Naive thymus-derived CD8-positive, alpha-beta T cell (primary cell): ENCODE data around the gene LEFTY1. TPM values are rescaled to one million over a fixed set of nuclear protein-coding genes. Genes with fewer than 3 reads are reported as not detected.

Source experiments
- ATAC-seq, 2 donors: fragments of 150-1000 bp; cut with Tn5 transposase in 1 of 2; sonication (Bioruptor Pico), chemical (Tn5 transposase) in 1 of 2; 1 replicate in 1 of 2; 2 replicates in 1 of 2; pipeline ENCODE4 v1.10.0; 2021; ENCODE audit warnings: mild to moderate bottlenecking in 2 of 2, moderate library complexity in 2 of 2
- POLR2A ChIA-PET: fragments of 350-600 bp; sonication (Branson Sonifier 250); formaldehyde crosslinking; loops from one replicate; lab custom pipeline; 2021; ENCODE audit warnings: antibody characterized with exemption; lab: Charles Lee
- DNase-seq, 10 donors: peaks; one replicate each; pipeline versions ENCODE4 v3.0.0 to v3.0.0-alpha.2; 2020 to 2022
- H3K27ac Mint-ChIP-seq, 10 donors: one replicate each; pipeline ENCODE4 v1.8.0; 2020 to 2022; ENCODE audit warnings: mild to moderate bottlenecking in 10 of 10, mixed read lengths in 10 of 10, moderate library complexity in 4 of 10, inconsistent platforms in 1 of 10
- H3K27me3 Mint-ChIP-seq, 5 donors: one replicate each; pipeline ENCODE4 v1.8.0; 2021 to 2022; ENCODE audit warnings: mixed read lengths in 5 of 5
- H3K36me3 Mint-ChIP-seq, 3 donors: one replicate each; pipeline ENCODE4 v1.8.0; 2020 to 2022; ENCODE audit warnings: mixed read lengths in 3 of 3, mild to moderate bottlenecking in 2 of 3, inconsistent platforms in 1 of 3
- H3K4me1 Mint-ChIP-seq, 4 donors: one replicate each; pipeline ENCODE4 v1.8.0; 2021 to 2022; ENCODE audit warnings: mixed read lengths in 4 of 4
- H3K4me3 Mint-ChIP-seq, 10 donors: one replicate each; pipeline ENCODE4 v1.8.0; 2020 to 2022; ENCODE audit warnings: mild to moderate bottlenecking in 10 of 10, mixed read lengths in 10 of 10, moderate library complexity in 6 of 10, inconsistent platforms in 1 of 10
- H3K9me3 Mint-ChIP-seq, 9 donors: one replicate each; pipeline ENCODE4 v1.8.0; 2020 to 2022; ENCODE audit warnings: mixed read lengths in 9 of 9, mild to moderate bottlenecking in 3 of 9, inconsistent platforms in 1 of 9, moderate library complexity in 1 of 9
- polyA plus RNA-seq, 3 donors: library from polyadenylated mRNA; unstranded; fragments of 300-500 nt; fragmentation: Illumina TruSeq; gene quantifications; one replicate each; pipeline ENCODE4 v1.2.3, GENCODE V29; 2021
- total RNA-seq, 8 experiments: library from RNA in 2 of 8; stranded (reverse) in 2 of 8; gene quantifications; one replicate each; pipeline ENCODE4 v1.2.3 and lab custom pipeline; 2021 to 2026

LEFTY1 gene
- total and polyA plus RNA-seq, 5 experiments from 2014 or later, result 0.22 TPM; not detected in 4

DNA sequence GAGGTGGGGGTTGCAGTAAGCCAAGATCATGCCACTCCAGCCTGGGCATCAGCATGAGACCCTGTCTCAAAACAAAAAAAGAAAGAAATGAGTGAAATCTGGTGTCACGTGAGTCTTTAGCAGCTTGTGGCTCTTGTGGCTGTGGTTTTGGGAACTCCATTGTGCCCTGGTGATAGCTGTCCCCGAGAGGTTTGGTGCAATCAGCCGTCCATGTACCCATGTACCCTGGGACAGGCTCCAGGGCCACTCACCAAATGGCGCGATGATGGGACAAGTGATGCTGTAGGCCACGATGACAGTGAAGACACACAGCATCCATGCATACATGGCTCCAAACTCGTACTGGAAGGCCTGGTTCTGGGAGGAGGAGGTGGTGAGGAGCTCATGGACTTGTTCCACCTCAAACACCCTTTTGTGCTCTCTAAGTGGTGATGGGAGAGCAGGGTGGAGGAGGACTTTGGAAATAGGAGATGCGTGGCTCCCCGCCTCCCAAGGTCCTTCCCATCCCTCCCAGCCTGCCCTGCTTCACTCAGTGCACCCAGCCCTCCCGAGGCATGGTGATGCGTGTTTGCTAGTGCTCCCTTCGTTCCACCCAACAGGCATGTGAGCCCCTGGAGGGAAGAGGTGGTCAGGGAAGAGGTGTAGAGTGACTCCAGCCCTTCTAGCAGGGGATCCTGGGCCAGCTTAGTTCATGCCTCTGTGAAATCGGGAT, 36.4 kb downstream of the LEFTY1 start:
- POLR2A ChIA-PET, result interaction anchor here (0.6 to 6.8 kb wide), 6 partner anchors 9 to 96 kb away, joined by 3 to 35 read pairs (median 4); partner anchors contain the start of gene TMEM63A
- Mint-ChIP-seq H3K4me3 (peak overlapping the region in 5 of 10 donors; percentile 42 to 69 (median 43)), H3K9me3 (no peaks in the 10 kb centered on the region), H3K27ac (peak overlapping the region; percentile 90 to 99 (median 92)), H3K4me1 (peaks cover 35 to 73% (median 67%) of the 10 kb centered on the region in 4 donors), H3K27me3 (no peaks in the 10 kb centered on the region), H3K36me3 (peaks cover 6 to 81% (median 30%) of the 10 kb centered on the region in 3 donors)
- no peak for ATAC-seq
- peak in 1 of 10 donors; percentile 62 for DNase-seq

DNA sequence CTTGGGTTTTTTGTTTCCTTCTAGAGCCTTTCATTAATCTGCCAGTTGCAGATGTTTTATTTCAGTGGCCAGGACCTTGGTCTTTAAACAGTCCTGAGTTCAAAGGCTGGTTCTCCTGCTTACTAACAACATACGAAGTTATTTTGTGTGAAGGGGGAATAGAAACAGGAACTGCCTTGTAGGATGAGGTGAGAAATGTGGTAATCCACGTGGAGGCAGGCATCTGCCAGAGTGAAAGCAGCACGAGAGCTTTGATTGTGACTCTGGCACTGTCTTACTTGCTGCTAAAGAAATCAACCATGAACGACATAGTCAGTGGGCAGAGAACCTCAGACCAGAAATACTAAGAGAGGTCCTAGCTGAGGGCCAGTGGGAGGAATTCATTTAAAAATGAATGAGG, 37.1 kb downstream of the LEFTY1 start:
- Mint-ChIP-seq H3K27ac (peak overlapping the region; percentile 87 to 99 (median 92)), H3K4me1 (peaks cover 38 to 81% (median 74%) of the 10 kb centered on the region in 4 donors), H3K36me3 (peaks cover 6 to 81% (median 30%) of the 10 kb centered on the region in 3 donors), H3K27me3 (no peaks in the 10 kb centered on the region), H3K4me3 (peak overlapping the region in 9 of 10 donors; percentile 3 to 78 (median 43)), H3K9me3 (no peaks in the 10 kb centered on the region)
- DNase-seq (peak in 3 of 10 donors; percentile 34 to 60 (median 41)), ATAC-seq (peak in 1 of 2 donors; percentile 38)
- POLR2A ChIA-PET, result interaction anchor here (0.6 to 6.8 kb wide), 3 partner anchors 8 to 30 kb away, joined by 3 to 35 read pairs (median 17); partner anchors contain the start of gene TMEM63A

DNA sequence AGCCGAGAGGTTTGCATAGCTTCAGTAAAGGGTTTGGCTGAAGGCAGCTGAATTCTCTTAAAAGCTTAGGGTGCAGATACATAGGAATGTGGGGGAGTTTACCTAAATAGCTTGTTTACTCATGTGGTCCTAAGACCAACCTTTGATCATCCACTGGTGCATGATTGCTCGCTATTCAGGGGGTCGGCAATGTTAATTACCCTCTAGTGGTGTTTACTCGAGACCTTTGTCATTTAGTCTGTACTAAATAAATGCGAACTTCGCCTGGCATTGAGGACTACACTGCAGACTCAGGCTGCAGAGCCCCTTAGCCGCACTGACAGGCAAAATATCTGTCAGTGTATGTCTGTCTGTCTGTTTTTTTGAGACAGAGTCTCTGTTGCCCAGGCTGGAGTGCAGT, 38.6 kb downstream of the LEFTY1 start:
- peaks cover 38 to 84% (median 78%) of the 10 kb centered on the region in 4 donors for H3K4me1 Mint-ChIP-seq
- ATAC-seq (no peak), DNase-seq (peak in 1 of 10 donors; percentile 14)
- H3K27ac Mint-ChIP-seq, result peak overlapping the region; percentile 90 to 99 (median 94)
- H3K27me3 Mint-ChIP-seq, result no peaks in the 10 kb centered on the region
- POLR2A ChIA-PET, result interaction anchor here (1.4 to 6.8 kb wide), 8 partner anchors 14 to 382 kb away, joined by 3 to 52 read pairs (median 10); partner anchors contain the start of genes PYCR2 and TMEM63A
- H3K9me3 Mint-ChIP-seq, result no peaks in the 10 kb centered on the region
- peaks cover 6 to 79% (median 29%) of the 10 kb centered on the region in 3 donors for H3K36me3 Mint-ChIP-seq
- peak overlapping the region in 6 of 10 donors; percentile 8 to 82 (median 69) for H3K4me3 Mint-ChIP-seq

DNA sequence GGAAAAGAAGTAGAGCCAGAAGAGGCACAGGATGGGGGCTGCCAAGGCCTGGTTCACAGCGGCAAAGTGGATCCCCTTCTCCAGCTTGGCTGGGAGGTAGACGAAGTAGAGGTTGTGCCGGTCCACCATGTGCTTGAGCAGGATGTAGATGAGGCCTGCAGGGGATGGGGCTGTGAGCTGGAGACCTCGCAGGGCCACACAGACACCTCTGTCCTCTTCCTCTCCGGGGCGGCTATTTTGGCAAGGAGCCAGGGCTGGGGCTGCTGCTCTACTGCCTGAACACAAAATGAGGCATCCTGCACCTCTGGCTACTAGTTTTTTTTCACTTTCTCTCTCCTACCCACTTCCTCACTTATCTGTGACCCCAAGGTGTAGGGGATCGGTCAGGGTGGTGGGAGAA, 39.0 kb downstream of the LEFTY1 start:
- peak overlapping the region; percentile 90 to 99 (median 94) for H3K27ac Mint-ChIP-seq
- H3K4me3 Mint-ChIP-seq, result peak overlapping the region in 9 of 10 donors; percentile 19 to 82 (median 72)
- ATAC-seq, result peak in 1 of 2 donors; percentile 29
- H3K9me3 Mint-ChIP-seq, result no peaks in the 10 kb centered on the region
- peak in 8 of 10 donors; percentile 39 to 76 (median 52) for DNase-seq
- POLR2A ChIA-PET, result interaction anchor here (1.1 to 6.8 kb wide), 10 partner anchors 15 to 382 kb away, joined by 3 to 52 read pairs (median 10); partner anchors contain the start of genes PYCR2, SRP9 and TMEM63A
- peaks cover 39 to 84% (median 79%) of the 10 kb centered on the region in 4 donors for H3K4me1 Mint-ChIP-seq
- H3K27me3 Mint-ChIP-seq, result no peaks in the 10 kb centered on the region
- peaks cover 6 to 76% (median 29%) of the 10 kb centered on the region in 3 donors for H3K36me3 Mint-ChIP-seq

DNA sequence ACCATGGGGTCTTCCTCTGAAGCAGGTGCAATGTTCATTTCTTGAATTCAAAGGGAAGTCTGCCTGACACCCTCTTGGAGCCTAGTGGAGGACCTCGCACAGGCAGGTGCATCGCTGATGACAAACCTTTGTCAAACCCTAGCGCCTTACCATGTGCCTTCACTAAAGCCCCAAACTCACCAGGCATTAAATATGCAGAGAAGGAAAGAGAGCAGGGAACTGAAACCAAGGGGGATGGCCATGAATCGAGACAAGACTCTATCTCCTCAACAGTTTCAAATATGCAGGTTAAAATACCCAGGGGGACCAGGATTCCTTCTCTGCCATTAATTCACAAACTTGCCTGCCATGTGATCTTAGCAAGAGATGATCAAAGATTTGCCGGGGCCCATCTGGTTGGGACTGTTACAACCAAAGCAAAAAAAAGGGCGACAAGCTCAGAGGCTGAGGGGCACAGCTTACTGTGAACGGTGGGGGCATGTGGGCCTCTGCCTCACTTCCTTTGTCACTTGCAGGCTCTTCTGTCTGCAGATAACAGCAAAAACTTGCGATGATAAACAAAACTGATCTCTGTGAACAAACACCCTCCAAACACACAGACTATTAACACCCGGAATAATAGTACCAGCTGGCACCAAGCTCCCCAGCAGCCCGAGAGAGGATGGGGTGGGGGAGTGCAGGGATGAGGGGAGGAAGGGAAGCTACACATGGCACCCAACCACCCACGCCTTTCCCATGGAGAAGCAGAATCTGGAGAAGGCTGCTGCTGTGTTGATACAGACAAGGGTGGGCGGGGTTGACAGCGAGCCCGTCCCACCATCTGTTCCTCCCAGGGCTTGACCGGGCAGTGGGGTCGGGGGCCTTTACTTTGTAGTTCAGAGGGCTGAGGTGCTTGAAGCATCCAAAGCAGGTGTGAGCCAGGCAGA, 40.7 kb downstream of the LEFTY1 start:
- H3K27ac Mint-ChIP-seq, result peak overlapping the region; percentile 90 to 99 (median 96)

DNA sequence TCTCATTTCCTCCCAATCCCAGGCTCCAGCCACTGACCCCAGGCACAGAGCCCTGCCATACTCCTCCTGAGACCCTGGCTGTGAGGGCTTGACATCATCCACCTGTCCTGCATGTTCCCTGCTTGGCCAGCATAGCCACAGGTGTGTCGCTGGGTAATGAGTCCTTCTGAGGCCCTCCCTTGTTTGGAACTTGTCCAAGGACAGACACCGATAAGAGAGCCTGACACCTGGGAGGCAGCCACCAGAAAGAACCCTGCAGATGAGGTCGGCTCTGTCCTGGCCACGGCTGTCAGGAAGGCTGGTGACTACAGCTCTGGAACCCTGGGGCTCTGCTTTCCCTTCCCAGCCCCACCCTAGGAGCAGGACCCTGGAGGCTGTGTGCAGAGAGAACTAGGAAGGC, 41.3 kb downstream of the LEFTY1 start:
- peak in 1 of 10 donors; percentile 22 for DNase-seq
- POLR2A ChIA-PET, result interaction anchor here (0.8 to 6.8 kb wide), 12 partner anchors 10 to 373 kb away, joined by 3 to 52 read pairs (median 4); partner anchors contain the start of genes ENAH, PYCR2, SRP9 and TMEM63A
- Mint-ChIP-seq H3K27me3 (no peaks in the 10 kb centered on the region), H3K9me3 (no peaks in the 10 kb centered on the region), H3K27ac (peak overlapping the region; percentile 90 to 99 (median 96)), H3K4me1 (peaks cover 36 to 79% (median 74%) of the 10 kb centered on the region in 4 donors), H3K36me3 (peaks cover 0 to 53% (median 16%) of the 10 kb centered on the region in 3 donors), H3K4me3 (peak overlapping the region; percentile 6 to 86 (median 78))
- peak in 1 of 2 donors; percentile 2 for ATAC-seq

More for the DNA sequence above, 40.7 kb downstream of the LEFTY1 start:
- Mint-ChIP-seq H3K4me1 (peaks cover 33 to 79% (median 74%) of the 10 kb centered on the region in 4 donors), H3K36me3 (peaks cover 0 to 60% (median 17%) of the 10 kb centered on the region in 3 donors), H3K9me3 (no peaks in the 10 kb centered on the region), H3K4me3 (peak overlapping the region; percentile 62 to 86 (median 78)), H3K27me3 (no peaks in the 10 kb centered on the region)
- DNase-seq (peak in 9 of 10 donors; percentile 44 to 76 (median 64)), ATAC-seq (peak; percentile 83 to 91)
- POLR2A ChIA-PET, result interaction anchor here (0.6 to 6.8 kb wide), 15 partner anchors 9 to 380 kb away, joined by 3 to 52 read pairs (median 4); partner anchors contain the start of genes ENAH, PYCR2, SRP9 and TMEM63A

DNA sequence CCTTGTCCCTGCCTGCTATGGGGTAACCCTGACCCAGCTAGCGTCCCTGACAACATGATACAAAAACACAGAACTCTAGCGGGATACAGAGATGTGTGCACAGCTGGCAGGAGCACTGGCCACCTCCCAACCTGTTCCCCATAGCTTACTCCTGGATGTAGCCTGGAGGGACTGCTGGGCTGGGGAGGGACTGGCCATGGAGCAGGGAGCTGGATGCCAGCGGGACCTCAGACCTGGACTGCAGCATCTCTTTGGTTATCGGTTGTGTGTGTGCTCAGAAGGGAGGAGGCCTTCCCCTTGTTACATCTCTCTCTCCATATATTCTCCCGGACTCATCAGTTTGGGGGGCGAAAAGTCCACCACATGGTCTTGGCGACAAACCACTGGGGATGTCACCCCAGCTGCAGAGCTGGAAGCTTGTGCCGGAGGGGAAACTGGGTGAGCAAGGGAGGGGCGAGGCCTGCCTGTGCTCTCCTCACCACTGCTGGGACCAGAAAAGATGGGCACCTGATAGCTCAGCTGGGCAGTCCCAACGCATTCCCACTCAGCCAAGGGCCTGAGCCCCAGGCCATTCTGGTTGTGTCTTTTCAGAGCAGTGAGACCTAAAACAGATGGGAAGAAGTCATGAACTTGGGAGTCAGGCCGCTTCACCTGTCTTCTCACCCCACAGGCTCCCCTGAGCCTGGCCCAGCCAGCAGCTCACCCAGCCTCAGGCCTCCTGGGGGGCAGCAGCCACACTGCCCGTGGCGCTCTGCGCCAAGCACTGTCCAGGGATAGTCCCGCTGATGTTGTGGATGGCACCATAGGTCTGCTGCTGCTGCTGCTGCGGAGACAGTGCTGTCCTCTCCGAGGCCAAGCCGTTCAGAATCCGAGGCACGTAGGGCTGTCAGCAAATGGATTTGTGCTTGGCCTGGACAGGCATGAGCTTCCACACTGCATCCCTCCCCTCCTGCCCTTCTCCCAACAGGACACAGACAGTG, 42.3 kb downstream of the LEFTY1 start:
- DNase-seq (peak in 1 of 10 donors; percentile 35), ATAC-seq (no peak)
- POLR2A ChIA-PET, result interaction anchor here (0.6 to 6.5 kb wide), 7 partner anchors 12 to 126 kb away, joined by 3 to 52 read pairs (median 5); partner anchors contain the start of genes SRP9 and TMEM63A
- Mint-ChIP-seq H3K27ac (peak overlapping the region; percentile 66 to 98 (median 94)), H3K9me3 (no peaks in the 10 kb centered on the region), H3K4me1 (peaks cover 38 to 76% (median 72%) of the 10 kb centered on the region in 4 donors), H3K4me3 (peak overlapping the region in 6 of 10 donors; percentile 14 to 77 (median 32)), H3K36me3 (peaks cover 0 to 43% (median 7%) of the 10 kb centered on the region in 3 donors), H3K27me3 (no peaks in the 10 kb centered on the region)

DNA sequence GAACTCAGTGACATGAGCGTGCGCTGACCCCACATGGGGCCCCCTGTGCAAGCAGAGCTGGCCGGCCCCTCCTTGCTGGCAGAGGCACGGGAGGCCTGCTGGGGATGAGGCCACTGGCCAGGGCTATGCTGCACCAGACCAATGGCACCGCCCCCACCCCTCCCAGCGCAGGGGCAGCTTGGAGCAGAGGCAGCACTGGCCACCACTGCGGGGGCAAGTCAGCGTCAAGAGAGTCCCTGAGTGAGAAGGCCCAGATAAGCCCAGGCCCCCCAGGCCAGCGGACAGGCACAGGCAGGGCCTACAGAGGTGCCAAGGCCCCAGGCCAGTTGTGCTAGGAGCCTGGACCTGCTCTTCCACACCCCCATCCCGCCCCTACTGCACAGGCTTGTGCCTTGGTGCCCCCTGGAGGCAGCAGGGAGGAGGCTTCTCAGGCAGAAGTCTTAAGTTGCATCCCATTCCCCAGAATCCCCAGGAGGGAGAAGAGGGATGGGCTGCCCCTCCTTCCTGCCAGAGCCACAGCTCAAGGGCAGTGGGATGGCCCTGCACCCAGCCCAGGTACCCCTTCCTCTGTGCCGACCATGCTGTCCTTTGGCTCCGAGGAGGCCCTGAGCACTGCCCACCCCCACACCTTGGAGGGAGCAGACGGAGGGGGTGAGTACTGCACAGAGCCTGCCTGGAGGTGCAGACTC, 43.2 kb downstream of the LEFTY1 start:
- Mint-ChIP-seq H3K4me1 (peaks cover 38 to 80% (median 71%) of the 10 kb centered on the region in 4 donors), H3K27me3 (no peaks in the 10 kb centered on the region), H3K27ac (peak overlapping the region in 9 of 10 donors; percentile 46 to 96 (median 81)), H3K9me3 (no peaks in the 10 kb centered on the region), H3K36me3 (peaks cover 0 to 35% (median 3%) of the 10 kb centered on the region in 3 donors), H3K4me3 (peak overlapping the region in 2 of 10 donors; percentile 6 to 19)
- POLR2A ChIA-PET, result interaction anchor here (0.6 to 6.5 kb wide), 8 partner anchors 11 to 126 kb away, joined by 3 to 52 read pairs (median 4); partner anchors contain the start of genes SRP9 and TMEM63A
- no peak for ATAC-seq
- DNase-seq, result peak in 3 of 10 donors; percentile 30 to 38 (median 35)

DNA sequence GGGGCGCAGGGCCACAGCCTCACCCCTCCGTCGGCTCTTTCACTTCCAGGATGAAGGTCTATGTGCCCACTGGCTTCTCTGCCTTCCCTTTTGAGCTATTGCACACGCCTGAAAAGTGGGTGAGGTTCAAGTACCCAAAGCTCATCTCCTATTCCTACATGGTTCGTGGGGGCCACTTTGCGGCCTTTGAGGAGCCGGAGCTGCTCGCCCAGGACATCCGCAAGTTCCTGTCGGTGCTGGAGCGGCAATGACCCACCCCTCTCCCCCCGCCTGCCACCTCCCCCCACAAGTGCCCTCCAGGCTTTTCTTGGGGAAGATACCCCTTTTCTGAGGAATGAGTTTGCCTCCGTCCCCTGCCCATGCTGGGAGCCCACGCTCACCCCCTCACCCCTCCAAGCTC, 43.8 kb downstream of the LEFTY1 start:
- Mint-ChIP-seq H3K27ac (peak overlapping the region in 4 of 10 donors; percentile 62 to 74 (median 65)), H3K4me3 (no peak overlapping the region), H3K36me3 (peaks cover 0 to 31% (median 0%) of the 10 kb centered on the region in 3 donors), H3K4me1 (peaks cover 39 to 80% (median 71%) of the 10 kb centered on the region in 4 donors), H3K9me3 (no peaks in the 10 kb centered on the region), H3K27me3 (no peaks in the 10 kb centered on the region)
- POLR2A ChIA-PET, result interaction anchor here (0.6 to 6.5 kb wide), 4 partner anchors 10 to 67 kb away, joined by 3 to 52 read pairs (median 22); partner anchors contain the start of genes SRP9 and TMEM63A
- no peak for DNase-seq
- no peak for ATAC-seq
